GM12801 (cell line): ENCODE data around the gene ABTB1.

ENCODE experiments used
- TF ChIP-seq, protein P1 (sequence below): IDR thresholded peaks from one replicate; pipeline ENCODE4 v1.5.1; 2011; ENCODE audit warnings: control low read depth; ENCODE audit not compliant: insufficient read length; ENCODE audit errors: extremely low read depth

ABTB1 gene

DNA sequence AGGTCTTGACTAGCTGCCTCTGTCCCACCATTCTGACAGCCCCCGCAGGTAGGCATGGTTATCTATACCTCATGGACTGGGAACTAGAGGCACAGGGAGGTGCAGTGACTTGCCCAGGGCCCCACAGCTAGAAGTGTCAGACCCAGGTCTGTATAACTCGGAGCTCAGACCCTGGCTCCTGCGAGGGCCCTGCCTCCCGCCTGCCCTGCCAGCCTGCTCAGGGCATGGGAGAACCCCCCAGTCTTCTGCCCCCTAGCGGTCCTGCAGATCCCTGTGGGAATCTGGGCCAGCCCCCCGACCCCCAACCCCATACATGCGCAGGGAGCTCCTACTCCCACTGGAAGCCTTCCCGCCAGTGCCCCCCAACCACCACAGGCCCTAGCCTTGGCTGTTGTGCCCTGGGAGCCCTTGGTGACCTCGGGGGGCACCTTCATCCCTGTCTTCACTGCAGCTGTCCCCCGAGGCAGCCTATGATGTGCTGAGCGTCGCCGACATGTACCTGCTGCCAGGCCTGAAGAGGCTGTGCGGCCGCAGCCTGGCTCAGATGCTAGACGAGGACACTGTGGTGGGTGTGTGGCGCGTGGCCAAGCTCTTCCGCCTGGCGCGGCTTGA lies 6.9 kb downstream of the ABTB1 start:
- TF ChIP-seq, protein P1, sequence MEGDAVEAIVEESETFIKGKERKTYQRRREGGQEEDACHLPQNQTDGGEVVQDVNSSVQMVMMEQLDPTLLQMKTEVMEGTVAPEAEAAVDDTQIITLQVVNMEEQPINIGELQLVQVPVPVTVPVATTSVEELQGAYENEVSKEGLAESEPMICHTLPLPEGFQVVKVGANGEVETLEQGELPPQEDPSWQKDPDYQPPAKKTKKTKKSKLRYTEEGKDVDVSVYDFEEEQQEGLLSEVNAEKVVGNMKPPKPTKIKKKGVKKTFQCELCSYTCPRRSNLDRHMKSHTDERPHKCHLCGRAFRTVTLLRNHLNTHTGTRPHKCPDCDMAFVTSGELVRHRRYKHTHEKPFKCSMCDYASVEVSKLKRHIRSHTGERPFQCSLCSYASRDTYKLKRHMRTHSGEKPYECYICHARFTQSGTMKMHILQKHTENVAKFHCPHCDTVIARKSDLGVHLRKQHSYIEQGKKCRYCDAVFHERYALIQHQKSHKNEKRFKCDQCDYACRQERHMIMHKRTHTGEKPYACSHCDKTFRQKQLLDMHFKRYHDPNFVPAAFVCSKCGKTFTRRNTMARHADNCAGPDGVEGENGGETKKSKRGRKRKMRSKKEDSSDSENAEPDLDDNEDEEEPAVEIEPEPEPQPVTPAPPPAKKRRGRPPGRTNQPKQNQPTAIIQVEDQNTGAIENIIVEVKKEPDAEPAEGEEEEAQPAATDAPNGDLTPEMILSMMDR: no peak

DNA sequence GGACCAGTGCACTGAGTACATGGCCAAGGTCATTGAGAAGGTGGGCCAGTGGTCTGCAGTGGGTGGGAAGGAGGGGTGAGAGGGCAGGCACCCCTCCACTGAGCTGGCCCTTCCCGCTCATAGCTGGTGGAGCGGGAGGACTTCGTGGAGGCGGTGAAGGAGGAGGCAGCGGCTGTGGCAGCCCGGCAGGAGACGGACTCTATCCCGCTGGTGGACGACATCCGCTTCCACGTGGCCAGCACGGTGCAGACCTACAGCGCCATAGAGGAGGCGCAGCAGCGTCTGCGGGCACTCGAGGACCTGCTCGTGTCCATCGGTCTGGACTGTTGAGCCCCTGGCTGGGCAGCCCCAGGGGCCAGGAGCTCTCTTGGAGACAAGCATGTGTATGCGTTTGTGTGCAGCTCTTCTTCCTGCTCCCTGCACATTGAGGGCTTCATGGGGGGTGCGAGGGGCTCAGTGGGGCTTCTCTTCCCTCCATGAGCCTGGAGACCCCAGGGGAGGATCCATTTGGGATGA lies 7.5 kb downstream of the ABTB1 start:
- TF ChIP-seq, protein P1: no peak

DNA sequence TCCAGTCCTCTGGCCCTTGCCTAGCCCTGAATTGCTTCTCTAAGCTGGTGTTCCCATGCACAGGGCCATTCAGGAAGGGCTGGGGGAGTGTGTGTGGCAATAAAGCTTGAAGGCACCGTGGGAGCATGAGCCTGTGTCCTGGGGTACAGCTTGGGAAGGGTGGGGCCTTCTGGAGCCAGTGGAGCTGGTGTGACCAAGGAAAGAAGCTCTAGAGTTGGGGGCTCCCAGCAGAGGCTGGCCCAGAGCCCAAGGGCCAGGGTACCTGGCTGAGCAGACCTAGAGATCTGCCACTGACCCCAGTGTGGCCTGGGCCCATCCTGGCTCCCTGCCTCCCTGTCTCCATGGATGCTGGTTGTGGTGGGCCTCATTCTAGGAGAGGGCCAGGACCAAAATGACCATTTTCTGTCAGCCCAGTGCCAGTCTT lies 8.1 kb downstream of the ABTB1 start:
- TF ChIP-seq, protein P1: no peak

DNA sequence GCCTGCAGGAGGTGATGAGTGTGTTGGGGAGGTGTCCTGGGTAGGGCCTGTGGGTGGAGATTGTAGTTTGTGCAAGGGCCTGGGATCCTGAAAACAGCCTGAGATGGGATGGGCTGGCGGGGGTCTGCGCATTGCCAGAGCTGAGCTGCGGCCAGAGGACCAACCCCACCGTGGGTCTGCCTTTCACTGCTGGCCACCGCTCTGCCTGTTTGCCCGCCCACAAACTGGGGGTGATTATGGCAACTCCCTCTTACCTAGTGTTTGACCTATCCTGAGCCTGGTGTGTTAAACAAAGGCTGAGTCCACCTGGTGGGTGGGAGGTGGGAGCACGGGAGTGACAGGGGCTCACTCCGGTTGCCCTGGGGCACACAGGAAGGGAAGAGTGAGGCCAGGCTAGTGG lies 9.8 kb downstream of the ABTB1 start:
- TF ChIP-seq, protein P1: no peak

DNA sequence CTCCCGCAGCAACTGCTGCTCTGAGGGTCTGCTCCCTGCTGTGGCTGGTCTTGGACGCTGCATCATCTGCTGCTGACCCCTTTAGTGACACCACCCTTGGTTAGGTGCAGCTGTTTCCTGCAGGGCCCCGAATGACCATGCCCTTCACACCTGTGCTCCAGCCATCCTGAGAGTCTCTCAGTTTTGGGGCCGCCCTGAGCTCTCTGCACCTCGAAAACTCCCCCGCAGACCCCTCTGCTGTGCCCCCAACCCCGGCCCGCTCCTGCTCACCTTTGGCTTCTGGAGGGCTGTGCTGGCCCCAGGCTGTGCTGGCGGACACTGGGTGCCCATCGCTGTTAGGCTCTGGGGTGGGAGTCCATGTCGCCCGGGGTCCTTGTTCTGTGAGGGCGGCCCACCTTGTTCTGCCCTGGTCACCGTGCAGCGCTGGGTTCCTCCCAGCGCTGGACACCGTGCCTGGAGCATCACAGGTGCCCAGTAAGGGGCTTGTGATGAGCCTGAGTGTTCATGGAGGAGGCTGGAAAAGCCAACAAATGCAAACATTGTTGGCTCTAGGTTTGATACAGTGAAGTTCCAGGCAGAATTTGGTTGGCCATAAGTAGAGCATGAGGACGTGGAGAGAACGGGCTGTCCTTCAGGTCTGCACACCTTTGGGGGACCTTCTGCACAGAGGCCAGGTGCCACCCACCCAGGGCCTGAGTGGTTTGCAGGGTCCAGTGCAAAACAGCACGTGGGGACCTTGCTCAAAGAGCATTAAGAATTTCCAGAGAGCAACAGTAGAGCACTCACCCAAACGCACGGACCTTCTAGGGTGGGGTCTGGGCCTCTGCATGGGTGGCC lies 12.3 kb downstream of the ABTB1 start:
- TF ChIP-seq, protein P1: no peak

DNA sequence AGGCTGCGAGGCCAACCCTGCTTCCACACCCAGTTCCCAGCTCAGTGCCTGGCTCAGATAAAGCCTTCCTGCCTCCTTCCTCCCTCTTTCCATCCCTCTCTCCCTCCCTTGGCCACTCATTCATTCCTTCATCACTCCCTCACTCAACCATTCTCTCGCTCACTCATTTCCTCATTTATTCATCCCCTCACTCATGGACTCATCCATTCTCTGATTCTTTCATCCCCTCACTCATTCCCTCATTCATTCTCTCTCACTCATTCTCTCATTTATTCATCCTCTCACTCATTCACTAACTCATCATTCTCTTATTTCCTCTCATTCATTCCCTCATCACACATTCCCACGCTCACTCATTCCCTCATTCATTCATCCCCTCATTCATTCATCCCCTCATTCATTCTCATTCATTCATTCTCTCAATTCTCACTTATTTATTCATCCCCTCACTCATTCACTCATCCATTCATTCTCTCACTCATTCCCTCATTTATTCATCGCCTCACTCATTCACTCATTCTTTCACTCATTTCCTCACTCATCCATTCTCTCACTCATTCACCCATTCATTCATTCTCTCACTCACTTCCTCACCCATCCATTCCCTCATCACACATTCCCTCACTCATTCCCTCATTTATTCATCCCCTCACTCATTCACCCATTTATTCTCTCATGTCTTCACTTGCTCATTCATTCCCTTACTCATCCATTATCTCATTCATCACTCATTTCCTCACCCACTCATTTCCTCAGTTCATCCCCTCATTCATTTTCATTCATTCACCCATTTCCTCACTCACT lies 13.2 kb downstream of the ABTB1 start:
- TF ChIP-seq, protein P1: no peak

DNA sequence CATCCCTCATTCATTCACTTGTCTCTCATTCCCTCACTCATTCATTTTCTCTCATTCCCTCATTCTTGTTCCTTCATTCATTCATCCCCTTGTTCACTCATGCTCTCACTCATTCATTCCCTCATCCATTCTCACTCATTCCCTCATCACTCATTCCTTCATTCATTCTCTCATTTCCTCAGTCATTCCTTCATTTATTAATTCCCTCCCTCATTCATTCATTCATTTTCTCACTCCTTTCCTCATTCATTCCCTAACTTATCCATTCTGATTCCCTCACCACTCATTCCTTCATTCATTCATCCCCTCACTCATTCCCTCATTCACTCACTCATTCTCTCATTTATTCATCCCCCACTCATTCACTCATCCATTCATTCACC lies 13.8 kb downstream of the ABTB1 start:
- TF ChIP-seq, protein P1: no peak
